Ishikawa (cell line): ENCODE data around the gene CLDND1.

Experiments used
- CEBPB ChIP-seq: IDR thresholded peaks from 2 replicates; pipeline ENCODE4 v1.6.1; 2012
- CREB1 ChIP-seq: IDR thresholded peaks from 2 replicates; pipeline ENCODE4 v1.6.1; 2012; ENCODE audit warnings: low read depth
- EGR1 ChIP-seq: IDR thresholded peaks from 2 replicates; pipeline ENCODE4 v1.6.1; 2012
- RAD21 ChIP-seq: IDR thresholded peaks from 2 replicates; pipeline ENCODE4 v1.6.1; 2012; ENCODE audit warnings: low read depth
- TAF1 ChIP-seq: IDR thresholded peaks from 2 replicates; pipeline ENCODE4 v1.6.1; 2012; ENCODE audit warnings: low read depth, mild to moderate bottlenecking
- TEAD4 ChIP-seq: IDR thresholded peaks from 2 replicates; pipeline ENCODE4 v1.6.1; 2012
- USF1 ChIP-seq: IDR thresholded peaks from 2 replicates; pipeline ENCODE4 v1.6.1; 2012
- YY1 ChIP-seq: IDR thresholded peaks from 2 replicates; pipeline ENCODE4 v1.6.1; 2012; ENCODE audit warnings: low read depth
- ZBTB7A ChIP-seq: IDR thresholded peaks from 2 replicates; pipeline ENCODE4 v1.6.1; 2012; ENCODE audit warnings: low read depth
- TF ChIP-seq, protein P1 (sequence below): IDR thresholded peaks from 2 replicates; pipeline ENCODE4 v1.6.1; 2012

DNA sequence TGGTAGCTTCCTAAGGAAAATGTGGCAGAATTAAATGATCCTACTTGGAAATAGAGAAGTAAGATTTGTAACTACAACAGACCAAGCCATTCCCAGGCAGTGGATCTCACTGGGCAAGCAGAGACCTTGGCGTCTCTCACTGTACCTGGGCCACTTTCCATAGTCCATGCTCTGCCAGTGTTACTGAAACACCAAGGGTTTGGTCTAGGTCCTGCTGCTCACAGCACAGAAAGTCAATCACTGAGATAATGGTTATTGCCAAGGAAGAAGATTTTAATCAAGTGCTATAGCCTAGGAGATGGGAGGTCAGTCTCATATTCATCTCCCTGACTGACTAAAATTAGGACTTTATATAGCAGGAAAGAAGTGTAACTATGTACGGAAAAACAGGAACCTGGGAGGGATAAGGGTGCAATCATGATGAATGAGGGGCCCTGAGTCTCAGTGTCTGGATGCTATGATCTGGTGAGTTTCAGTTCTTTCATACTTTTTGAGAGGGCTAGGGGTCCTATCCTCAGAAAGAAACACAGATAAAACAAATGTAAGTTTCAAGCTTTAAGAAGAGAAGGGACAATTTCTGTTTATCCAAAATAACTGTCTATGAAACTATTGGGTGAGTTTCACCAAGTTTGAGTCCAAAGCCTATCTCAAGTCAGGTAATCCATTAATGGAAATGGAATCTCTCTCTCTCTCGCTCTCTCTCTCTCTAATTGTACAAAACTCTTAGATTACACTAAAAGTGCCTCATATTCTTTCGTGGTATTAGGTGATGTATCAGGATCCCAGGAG is 29.7 kb upstream of the CLDND1 start:
- no peak for TF ChIP-seq TEAD4
- no peak for TF ChIP-seq RAD21
- no peak for TF ChIP-seq YY1
- no peak for TF ChIP-seq TAF1
- no peak for TF ChIP-seq EGR1
- TF ChIP-seq, protein P1, sequence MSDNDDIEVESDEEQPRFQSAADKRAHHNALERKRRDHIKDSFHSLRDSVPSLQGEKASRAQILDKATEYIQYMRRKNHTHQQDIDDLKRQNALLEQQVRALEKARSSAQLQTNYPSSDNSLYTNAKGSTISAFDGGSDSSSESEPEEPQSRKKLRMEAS: no peak
- TF ChIP-seq CREB1: no peak
- TF ChIP-seq CEBPB: no peak
- TF ChIP-seq ZBTB7A: no peak
- TF ChIP-seq USF1: no peak
